H7 (cell line): ENCODE data around the gene FLNC. TPM values are rescaled to one million over a fixed set of nuclear protein-coding genes. Genes with fewer than 3 reads are reported as not detected.
A peak's percentile ranks its signal among the peaks of the same experiment; 100 is the strongest.

Source experiments
- DNase-seq: peaks from one replicate; pipeline ENCODE4 v3.0.0; 2012
- H3K27me3 ChIP-seq: 2 replicates; pipeline ENCODE4 v1.6.0; 2011; ENCODE audit warnings: mild to moderate bottlenecking, low read length; ENCODE audit not compliant: control insufficient read depth, insufficient read depth
- H3K36me3 ChIP-seq: replicated peaks from 2 replicates; pipeline ENCODE4 v1.5.1; 2011; ENCODE audit warnings: low read length; ENCODE audit not compliant: control insufficient read depth, insufficient read depth
- H3K4me3 ChIP-seq: 2 replicates; pipeline ENCODE4 v1.5.1; 2011; ENCODE audit warnings: low read depth, mild to moderate bottlenecking, control low read depth, low read length, moderate library complexity; ENCODE audit not compliant: insufficient read depth
- total RNA-seq: library from RNA; depleted of rRNA; stranded (reverse); fragments of >200 nt; shearing (Covaris generic); gene quantifications from 2 replicates; pipeline ENCODE4 v1.2.3, GENCODE V29; 2014

FLNC gene
- total RNA-seq, 1 experiment from 2014 or later, result 32.3 TPM

- Histone ChIP-seq H3K4me3 (no peak overlapping the region), H3K36me3 (no peaks in the 10 kb centered on the region), H3K27me3 (peaks cover 6% of the 10 kb centered on the region)
- DNase-seq, result peak; percentile 75
Observed at GRCh38 chr7:128886391-128887168, 56.4 kb downstream of the FLNC start.

GRCh38 chr7:128887169-128888038 lies 57.2 kb downstream of the FLNC start:
- Histone ChIP-seq H3K27me3 (peaks cover 6% of the 10 kb centered on the region), H3K4me3 (no peak overlapping the region), H3K36me3 (no peaks in the 10 kb centered on the region)
- DNase-seq, result no peak

GRCh38 chr7:128888039-128888755 lies 58.0 kb downstream of the FLNC start:
- DNase-seq, result no peak
- peaks cover 6% of the 10 kb centered on the region for H3K27me3 ChIP-seq
- H3K36me3 ChIP-seq, result no peaks in the 10 kb centered on the region
- H3K4me3 ChIP-seq, result no peak overlapping the region

- H3K36me3 ChIP-seq, result no peaks in the 10 kb centered on the region
- H3K27me3 ChIP-seq, result peaks cover 6% of the 10 kb centered on the region
- H3K4me3 ChIP-seq, result no peak overlapping the region
- peak; percentile 81 for DNase-seq
Observed at GRCh38 chr7:128888756-128889095, 58.5 kb downstream of the FLNC start.

- H3K4me3 ChIP-seq, result no peak overlapping the region
- peak; percentile 69 for DNase-seq
Observed at GRCh38 chr7:128889121-128889520, 58.9 kb downstream of the FLNC start.

GRCh38 chr7:128890306-128891109 lies 60.3 kb downstream of the FLNC start:
- peaks cover 6% of the 10 kb centered on the region for H3K27me3 ChIP-seq
- H3K36me3 ChIP-seq, result no peaks in the 10 kb centered on the region
- DNase-seq, result peak; percentile 89
- peak overlapping the region; percentile 50 for H3K4me3 ChIP-seq

More at GRCh38 chr7:128889121-128889520, 58.9 kb downstream of the FLNC start:
- peaks cover 6% of the 10 kb centered on the region for H3K27me3 ChIP-seq
- H3K36me3 ChIP-seq, result no peaks in the 10 kb centered on the region

GRCh38 chr7:128891110-128891941 lies 61.1 kb downstream of the FLNC start:
- Histone ChIP-seq H3K4me3 (peak overlapping the region; percentile 50), H3K36me3 (no peaks in the 10 kb centered on the region), H3K27me3 (peaks cover 6% of the 10 kb centered on the region)
- peak; percentile 90 for DNase-seq

- Histone ChIP-seq H3K36me3 (no peaks in the 10 kb centered on the region), H3K27me3 (peaks cover 6% of the 10 kb centered on the region), H3K4me3 (no peak overlapping the region)
- peak; percentile 60 for DNase-seq
Observed at GRCh38 chr7:128891942-128892269, 61.7 kb downstream of the FLNC start.

- H3K27me3 ChIP-seq, result peaks cover 6% of the 10 kb centered on the region
- no peak overlapping the region for H3K4me3 ChIP-seq
- DNase-seq, result peak; percentile 59
- H3K36me3 ChIP-seq, result no peaks in the 10 kb centered on the region
Observed at GRCh38 chr7:128892521-128893250, 62.5 kb downstream of the FLNC start.

GRCh38 chr7:128893251-128894100 lies 63.3 kb downstream of the FLNC start:
- DNase-seq, result peak; percentile 47
- Histone ChIP-seq H3K36me3 (no peaks in the 10 kb centered on the region), H3K27me3 (peaks cover 6% of the 10 kb centered on the region), H3K4me3 (no peak overlapping the region)

GRCh38 chr7:128894101-128894440 lies 63.9 kb downstream of the FLNC start:
- Histone ChIP-seq H3K27me3 (peaks cover 6% of the 10 kb centered on the region), H3K36me3 (no peaks in the 10 kb centered on the region), H3K4me3 (no peak overlapping the region)
- no peak for DNase-seq

- DNase-seq, result no peak
- H3K27me3 ChIP-seq, result peaks cover 6% of the 10 kb centered on the region
- H3K36me3 ChIP-seq, result no peaks in the 10 kb centered on the region
- no peak overlapping the region for H3K4me3 ChIP-seq
Observed at GRCh38 chr7:128895320-128895719, 65.1 kb downstream of the FLNC start.
